GM21786 (cell line): ENCODE results near the gene CTBP2.
"Not testable (repeated sequence)": the region's sequence is repeated elsewhere in the genome, so short reads cannot be mapped to it uniquely, and the experiment has no call there.

Source experiments
- ATAC-seq: cut with Tn5 transposase; IDR thresholded peaks from one replicate; pipeline ENCODE4 v1.9.1; 2021; ENCODE audit not compliant: unreplicated experiment

CTBP2 gene

GRCh38 chr10:125187238-125188194, 27.2 kb upstream of the CTBP2 start:
- ATAC-seq = no peak

GRCh38 chr10:125186431-125187170, 26.2 kb upstream of the CTBP2 start:
- ATAC-seq = no peak

DNA sequence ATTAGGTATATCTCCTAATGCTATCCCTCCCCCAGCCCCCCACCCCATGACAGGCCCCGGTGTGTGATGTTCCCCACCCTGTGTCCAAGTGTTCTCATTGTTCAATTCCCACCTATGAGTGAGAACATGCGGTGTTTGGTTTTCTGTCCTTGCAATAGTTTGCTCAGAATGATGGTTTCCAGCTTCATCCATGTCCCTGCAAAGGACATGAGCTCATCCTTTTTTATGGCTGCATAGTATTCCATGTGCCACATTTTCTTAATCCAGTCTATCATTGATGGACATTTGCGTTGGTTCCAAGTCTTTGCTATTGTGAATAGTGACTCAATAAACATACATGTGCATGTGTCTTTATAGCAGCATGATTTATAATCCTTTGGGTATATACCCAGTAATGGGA, 18.7 kb upstream of the CTBP2 start:
- ATAC-seq = not testable (repeated sequence)

DNA sequence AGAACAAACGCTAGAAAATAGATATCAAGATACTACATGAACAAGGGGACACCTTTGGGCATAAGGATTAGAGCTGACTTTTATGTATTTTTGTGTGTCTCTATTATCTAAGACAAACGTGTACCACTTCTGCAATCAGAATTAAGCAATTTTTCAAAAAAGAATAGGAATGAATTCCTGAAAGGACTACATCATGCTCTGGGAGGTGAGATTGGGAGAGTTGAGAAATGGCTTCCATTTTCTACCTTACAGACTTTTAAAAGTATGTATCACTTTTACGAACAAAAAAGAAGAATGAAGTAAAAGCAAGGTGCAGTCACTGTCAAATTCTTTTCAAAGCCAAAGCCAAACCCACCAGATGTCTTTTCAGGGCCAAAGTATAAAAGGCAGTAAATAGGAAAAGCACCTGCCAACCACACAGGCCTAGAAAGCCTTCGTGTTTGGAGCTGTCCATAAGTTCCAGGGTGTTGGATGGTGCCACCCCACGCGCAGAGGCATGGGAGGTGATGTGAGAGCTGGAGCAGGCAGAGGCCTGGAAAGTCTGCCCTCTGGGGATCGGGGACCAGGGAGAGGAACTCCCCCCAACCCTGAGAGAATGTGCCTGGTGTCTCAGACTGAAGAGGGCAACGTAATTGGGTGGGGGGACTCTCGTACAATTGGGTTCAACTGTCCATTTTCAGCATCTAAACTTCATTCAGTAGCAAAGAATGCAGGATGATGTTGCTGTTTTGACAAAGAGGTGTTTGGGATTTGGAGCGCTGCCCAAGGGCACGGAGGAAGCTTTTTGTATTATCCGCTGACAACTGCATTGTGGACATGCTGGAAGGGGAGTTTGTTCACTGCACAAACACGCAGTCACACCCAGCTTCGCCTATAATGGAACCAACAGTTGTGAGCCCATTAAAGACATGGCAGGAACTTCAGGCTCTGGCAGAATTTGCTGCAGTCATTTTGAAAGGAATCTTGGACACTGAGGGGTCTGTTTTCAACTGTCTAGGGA, 17.6 kb upstream of the CTBP2 start:
- no peak for ATAC-seq

- no peak for ATAC-seq
These were observed 15.4 kb upstream of the CTBP2 start for GRCh38 chr10:125175807-125176206.

DNA sequence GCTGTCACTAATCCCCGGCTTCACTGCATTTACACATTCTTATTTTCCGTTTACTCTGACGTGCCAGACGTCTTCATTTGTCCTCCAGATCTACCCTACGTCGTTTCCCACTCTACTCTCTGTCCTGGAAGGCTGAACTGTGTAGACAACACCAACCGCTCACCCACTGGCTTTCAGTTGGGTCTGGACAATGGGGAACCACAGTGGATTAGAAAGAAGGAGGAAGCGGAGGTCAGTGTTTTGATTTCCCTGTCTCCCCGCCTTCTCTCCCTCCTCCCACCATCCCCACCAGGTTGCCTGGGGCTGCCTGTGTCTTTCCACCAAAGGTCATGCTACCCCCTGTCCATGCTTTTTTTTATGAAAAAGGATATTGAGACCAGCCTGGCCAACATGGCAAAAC, 14.0 kb upstream of the CTBP2 start:
- ATAC-seq = no peak

GRCh38 chr10:125172694-125173093, 12.3 kb upstream of the CTBP2 start:
- no peak for ATAC-seq

DNA sequence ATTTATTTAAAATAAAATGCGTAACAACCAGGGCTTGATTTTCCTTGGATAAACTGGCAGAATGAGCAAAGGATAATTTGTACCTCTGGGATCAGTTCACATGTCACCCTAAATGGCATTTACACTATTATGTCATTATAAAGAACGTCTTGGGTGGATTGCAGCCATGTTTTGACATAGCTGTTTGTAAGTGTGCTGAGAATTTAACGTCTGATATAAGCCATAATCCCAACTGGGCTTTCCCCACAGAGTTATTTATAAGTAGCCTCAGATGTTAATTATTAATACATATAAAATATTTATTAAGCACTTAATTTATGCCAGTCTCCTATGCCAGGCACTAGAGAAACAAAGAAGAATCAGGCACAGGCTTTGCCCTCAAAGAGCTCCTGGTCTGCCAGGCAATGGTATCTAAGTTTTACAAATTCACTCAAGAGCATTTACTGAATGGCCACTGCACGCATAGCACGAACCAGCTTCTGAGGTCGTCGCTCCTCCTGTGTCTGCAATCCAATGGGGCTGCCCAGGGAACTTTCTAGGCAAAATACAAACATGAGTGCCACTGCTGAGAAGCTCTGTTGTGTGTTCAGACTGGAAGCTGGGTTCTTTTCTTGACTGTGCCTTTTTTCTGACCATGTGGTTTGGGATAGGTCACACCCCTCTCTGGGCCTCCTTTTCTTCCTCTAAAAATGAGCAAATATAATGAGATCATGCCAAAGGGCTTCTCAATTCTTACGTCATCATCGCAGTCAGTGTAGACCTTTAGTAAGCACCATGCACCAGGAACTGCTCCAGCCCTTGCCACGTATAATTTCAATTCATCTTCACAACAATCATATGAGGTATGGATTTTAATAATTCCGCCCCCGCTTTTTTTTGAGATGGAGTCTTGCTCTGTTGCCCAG, 11.3 kb upstream of the CTBP2 start:
- no peak for ATAC-seq

DNA sequence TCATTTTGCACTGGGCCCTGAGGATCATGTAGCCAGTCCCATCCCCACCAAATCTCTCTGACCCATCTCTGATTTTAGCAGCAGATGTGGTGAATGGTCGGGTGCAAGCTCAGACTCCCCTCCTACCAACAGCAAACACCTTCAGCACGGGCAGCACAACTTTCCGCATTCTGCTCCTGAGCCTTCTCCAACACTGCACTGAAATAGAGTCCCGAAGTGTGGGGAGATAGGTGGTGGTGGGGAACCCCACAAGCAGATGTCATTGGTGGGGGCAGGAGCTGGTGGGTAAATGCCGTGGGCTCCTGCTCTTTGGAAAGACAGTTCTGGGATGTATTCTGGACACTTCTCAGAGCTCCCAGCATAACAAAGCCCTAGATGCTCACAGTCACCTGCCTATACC, 9.6 kb upstream of the CTBP2 start:
- no peak for ATAC-seq

DNA sequence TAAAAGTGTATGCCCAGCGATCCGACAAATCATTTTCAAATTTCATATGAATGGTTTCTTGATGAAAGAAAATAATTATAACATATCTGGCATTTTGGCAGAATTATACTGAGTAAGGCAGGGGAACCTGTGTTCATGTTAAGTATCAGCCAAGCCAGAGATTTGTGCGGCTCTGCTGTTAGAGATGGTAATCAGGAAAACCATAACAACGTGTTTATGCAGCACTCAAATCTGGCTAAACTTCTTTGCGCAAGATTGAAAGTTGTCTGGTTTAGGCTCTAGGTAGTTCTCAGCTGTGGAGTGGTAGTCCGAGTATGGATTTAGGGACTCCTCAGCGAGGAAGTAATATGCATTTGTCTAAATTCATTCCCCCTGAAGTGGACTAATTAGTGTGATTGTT, 8.9 kb upstream of the CTBP2 start:
- ATAC-seq = no peak

- no peak for ATAC-seq
These were observed 6.3 kb upstream of the CTBP2 start for GRCh38 chr10:125166658-125167057.

DNA sequence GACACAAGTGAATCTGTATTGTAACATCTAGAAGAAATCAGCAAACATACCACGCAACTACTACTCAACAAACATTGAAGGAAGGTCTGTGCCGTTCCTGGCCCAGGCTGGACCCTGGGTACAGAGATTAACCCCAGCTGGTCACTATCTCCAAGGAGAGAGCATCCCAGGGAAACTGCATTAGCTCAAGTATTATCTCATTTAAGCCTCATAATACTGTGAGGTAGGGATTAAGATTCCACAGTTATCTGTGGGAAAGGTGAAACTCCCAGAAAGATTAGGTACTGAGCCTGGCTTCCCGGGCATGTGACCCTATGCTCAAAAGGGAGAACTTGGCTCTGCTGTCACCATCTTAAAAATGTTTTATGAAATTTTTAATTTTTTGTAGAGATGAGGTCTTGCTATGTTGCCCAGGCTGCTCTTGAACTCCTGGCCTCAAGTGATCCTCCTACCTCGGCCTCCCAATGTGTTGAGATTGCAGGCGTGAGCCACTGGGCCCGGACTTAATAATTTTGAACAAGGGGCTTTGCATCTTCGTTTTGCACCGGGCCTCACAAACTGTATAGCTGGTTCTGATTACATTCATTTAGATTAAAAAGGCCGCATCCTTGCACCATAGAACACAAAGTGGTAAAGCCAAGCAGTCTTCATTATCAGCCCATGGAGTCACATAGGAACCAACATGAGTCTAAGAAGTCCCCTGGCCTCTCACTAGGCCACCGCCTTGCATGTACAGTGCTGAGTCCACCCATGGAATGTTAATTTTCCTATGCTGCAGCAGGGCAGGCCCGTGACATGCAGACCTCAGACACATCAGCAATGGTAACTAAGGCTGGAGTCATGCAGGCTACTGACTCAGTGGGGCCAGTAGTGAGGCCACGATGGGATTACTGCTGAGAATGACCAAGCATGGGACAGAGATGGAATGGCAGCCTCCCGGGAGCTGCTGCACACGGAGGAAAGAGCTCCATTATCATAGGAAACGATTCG, 5.5 kb upstream of the CTBP2 start:
- no peak for ATAC-seq

DNA sequence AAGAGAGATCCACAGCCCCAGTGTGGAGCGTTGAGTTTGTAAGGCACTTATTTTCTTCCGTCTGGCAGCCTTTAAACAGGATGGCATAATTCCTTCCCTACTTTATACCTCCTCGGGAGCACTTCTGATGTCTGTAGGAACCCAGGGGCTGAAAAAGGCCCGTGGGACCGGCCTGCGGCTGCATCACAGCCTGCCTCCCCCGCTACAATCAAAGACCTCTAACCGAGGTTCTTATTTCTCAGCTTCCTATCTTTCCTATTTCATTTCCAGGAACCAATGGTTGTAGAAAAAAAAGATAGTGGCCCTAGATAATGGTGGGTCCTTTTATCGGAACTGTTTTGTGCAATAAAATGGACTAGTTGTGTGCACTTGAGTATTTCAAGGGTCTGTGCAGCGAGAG, 4.1 kb upstream of the CTBP2 start:
- ATAC-seq = no peak

- no peak for ATAC-seq
These were observed 3.4 kb upstream of the CTBP2 start for GRCh38 chr10:125163803-125164202.

DNA sequence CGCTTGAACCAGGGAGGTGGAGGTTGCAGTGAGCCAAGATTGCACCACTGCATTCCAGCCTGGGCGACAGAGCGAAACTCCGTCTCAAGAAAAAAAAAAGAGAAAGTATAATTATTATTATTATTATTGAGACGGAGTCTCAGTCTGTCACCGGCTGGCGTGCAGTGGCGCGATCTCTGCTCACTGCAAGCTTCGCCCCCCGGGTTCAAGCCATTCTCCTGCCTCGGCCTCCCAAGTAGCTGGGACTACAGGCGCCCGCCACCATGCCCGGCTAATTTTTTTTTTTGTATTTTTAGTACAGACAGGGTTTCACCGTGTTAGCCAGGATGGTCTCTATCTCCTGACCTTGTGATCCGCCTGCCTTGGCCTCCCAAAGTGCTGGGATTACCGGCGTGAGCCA, 2.9 kb upstream of the CTBP2 start:
- ATAC-seq = not testable (repeated sequence)

DNA sequence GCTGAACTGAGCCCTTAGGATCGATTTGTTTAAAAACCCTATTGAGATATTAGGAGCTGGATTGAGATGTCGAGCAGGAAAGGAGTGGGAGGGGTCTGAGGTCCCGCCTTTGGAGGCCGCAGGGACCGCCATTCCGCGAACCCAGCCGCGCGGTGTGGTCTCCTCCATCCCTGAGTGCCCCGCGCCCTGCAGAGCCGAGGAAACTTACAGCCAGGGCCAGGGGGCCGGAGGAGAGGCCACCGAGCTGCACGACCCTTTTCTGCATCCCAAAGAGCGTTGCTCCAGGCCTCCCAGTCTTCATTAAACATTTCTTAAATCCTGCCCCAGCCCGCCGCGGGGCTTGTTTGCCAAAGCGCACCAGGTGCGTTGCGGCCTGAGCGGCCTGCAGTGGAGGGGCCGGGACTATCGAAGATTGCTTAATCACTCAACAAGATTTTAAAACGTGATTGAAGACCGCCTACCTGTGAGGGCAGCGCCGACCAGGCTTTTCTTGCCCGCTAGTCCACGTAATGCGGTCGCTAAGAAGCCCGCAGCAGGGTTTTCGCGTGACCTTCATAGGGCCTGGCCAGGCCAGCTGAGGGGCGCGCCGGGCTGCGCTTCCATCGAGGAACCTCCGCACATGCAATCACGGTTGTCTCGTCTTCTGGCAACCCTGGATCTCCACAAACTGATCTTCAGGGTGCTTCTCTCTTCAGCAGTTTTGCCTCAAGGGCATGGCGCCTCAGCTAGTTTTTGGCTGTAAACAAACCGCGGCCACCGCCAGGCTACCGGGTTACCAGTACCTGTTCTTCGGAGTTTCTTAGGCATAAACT, 2.0 kb upstream of the CTBP2 start:
- ATAC-seq = no peak

DNA sequence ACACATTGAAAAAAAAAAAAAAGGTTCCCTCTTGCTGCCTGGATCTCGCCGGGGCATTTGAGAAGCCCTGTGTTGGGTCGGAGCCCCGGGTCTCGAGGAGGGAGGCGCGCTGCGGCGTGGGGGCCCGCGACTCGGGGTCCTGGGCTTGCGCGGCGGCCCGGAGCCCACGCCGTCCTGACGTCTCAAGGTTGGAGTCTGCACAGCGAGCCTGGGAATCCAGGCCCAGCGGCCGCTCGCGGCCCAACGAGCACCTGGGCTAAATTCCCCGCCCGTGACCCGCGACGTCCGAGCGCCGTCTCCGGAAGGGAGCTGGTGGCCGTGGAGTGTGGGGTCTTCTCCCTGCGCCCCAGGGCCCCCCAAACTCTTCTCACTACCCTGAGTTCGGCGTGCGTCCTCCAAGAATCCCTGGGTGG, 1.4 kb upstream of the CTBP2 start:
- ATAC-seq = no peak
